Activated CD8-positive, alpha-beta memory T cell treated with anti-CD3 and anti-CD28 coated beads for 4 hours (primary cell): ENCODE results near the gene CAPN8.

Source experiments
- DNase-seq, 2 donors: peaks; one replicate each; pipeline ENCODE4 v3.0.0-alpha.2; 2020; ENCODE audit warnings: low read depth in 2 of 2

CAPN8 gene

GRCh38 chr1:223665592-223666312, at the start of gene CAPN8:
CAPN8 (minus strand) TSS chr1:223665701; CDS start chr1:223665646, 55 bp downstream.
- no peak for DNase-seq

GRCh38 chr1:223714849-223715603, 49.5 kb upstream of the CAPN8 start:
- no peak for DNase-seq

- DNase-seq = no peak
These were observed 48.9 kb upstream of the CAPN8 start for GRCh38 chr1:223714421-223714724.

DNA sequence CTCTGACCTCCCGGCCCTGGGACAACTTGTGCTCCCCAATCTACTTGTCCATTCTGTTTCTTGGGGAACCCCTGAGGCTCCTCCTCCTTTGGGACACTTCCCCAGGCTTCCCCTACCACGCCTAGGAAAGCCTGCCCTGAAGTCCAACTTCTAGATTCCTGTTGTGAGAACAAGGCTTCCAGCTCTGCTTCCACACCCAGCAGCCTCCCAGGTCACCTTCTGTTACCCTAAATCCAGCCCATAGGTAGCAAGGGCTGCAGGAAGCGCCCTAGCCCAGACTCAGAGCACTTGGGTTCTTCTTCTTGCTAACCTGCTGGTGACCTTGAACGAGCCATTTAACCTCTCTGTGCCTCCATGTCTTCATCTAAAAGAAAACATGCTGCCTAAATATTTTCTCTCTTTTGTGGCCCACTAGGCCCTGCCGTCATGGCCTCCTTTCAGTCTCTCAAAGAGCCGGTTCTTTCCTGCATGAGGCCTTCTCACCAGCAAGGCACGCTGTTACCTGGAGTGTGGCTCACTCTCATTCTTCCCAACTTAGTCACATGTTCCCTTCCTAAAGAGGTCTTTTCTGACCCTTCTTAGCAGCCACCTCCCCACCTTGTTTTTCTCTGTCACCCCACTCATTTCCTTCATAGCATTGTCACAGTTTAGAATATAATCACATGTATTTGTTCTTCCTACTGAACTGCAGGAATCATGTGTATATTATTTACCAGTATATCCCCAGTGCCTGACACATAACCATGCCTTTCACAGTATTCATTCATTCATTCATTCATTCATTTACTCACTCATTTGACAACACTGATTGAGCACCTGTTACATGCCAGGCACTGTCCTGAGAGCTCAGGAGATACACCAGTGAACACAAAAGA, 48.3 kb upstream of the CAPN8 start:
- DNase-seq = no peak

DNA sequence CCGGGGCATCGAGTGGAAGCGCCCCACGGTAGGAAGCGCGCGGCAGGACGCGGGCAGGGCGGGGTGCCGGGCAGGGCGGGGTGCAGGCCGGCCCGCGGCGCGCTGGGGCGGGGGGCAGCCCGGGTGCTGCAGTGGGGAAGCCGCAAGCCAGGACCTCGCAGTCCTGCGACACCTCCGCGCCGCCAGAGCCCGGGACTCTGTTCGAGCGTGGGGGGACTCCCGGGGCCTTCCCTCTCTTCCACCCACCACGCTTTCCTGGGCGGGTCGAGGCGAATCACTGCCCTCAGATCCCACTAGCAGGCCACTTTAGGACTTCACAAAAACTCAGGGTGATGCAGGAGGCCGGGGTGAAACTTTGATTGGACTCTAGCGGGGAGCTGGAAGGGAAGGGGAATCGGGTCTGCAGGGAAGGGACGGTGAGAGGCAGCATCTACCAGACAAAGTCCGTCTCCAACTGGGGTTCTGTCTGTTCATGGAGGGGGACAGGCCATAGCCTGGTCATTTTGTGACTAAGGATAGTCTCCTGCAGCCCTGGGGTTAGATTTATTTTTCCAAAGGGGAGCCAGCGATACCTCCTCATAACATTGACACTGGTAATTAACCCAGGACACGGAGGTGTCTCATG, 47.5 kb upstream of the CAPN8 start:
- no peak for DNase-seq

DNA sequence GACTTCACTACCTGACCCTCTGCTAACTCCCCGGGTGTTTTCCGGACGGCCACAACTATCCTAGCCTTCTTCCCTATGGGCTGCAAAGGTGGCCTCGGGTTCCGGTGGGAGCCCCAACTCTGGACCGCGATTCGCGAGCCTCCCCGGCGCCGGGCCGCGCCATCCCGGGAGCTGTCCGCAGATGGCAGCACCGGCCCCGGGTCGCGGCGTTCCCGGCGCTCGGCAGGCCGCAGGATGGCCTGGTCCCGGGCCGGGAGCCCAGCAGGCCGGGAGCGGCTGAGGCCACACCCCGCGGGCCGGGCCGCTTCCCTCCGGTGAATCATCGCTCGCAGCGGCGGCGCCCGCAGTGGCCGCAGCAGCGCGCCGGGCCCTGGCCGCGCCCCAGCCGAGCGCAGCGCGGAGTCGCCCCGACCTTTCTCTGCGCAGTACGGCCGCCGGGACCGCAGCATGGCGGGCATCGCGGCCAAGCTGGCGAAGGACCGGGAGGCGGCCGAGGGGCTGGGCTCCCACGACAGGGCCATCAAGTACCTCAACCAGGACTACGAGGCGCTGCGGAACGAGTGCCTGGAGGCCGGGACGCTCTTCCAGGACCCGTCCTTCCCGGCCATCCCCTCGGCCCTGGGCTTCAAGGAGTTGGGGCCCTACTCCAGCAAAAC, 46.8 kb upstream of the CAPN8 start, which contains the start of gene CAPN2:
TSS of gene CAPN2 (plus strand) at position 346 of the 656 bp plus-strand sequence. CDS start at position 448, 102 bp downstream.
- DNase-seq = peak in 1 of 2 donors; percentile 20

DNA sequence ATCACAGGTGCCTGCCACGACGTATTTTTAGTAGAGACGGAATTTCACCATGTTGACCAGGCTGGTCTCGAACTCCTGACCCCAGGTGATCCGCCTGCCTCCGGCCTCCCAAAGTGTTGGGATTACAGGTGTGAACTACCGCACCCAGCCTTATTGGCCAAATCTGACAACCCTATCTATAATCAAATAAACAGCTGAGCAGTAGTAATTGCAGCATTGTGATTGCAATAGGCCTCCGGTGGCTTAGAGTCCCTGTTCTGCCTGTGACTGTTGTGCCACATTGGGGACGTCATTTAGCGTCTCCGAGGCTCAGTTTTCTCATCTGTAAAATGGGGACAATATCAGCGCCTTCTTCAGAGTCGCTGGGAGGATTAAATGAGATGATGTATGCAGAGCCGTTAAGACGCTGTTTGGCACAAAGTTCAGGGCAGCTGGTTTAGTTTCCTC, 46.3 kb upstream of the CAPN8 start:
- DNase-seq = no peak

DNA sequence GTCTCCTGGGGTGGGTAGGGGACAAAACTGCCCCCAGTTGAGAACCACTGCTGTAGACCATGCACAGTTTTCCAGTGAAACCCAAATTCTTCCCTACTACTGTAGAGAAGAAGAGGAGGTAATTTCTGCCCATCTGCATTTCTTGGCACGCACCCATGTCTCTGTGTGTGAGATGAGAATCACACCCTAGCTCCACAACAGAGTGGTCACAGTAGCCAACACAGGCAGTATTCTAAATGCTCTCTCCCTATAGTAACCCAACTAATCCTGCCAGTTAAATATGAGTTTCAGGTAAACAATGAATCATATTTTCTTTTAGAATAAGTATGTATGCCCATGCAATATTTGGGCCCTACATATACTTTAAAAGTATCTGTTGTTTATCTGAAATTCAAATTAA, 45.7 kb upstream of the CAPN8 start:
- DNase-seq = no peak

DNA sequence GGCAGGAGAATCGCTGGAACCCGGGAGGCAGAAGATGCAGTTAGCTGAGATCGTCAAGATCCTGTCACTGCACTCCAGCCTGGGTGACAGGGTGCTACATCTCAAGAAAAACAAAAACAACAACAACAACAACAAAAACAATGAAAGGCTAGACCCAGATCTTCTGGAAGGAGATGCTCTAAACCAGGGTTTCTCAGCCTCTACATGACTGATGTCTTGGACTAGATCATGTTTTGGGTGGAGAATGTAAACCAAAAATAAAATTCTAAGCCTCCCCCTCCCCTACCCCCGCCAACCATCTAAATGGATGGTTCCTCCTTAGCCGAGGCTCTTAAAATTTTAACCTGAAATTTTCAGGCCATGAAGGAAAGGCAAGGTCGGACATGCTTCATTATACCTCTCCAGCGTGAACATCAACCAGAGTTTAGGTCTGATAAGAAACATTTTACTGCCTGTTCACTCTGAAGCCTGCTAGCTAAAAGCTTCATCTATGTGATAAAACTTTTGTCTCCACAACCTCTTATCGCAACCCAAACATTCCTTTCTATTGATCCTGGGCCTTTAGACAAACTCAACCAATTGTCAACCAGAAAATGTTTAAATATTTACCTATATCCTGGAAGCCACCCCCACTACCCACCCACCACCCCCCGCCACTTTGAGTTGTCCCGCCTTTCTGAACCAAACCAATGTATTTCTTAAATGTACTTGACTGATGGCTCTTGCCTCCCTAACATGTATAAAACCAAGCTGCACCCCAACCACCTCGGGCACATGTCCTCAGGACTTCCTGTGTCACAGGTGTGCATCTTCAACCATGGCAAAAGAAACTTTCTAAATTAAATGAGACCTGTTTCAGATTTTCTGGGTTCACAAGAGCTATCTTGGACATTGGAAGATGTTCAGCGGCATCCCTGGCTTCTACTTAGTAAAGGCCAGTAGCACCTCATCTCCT, 45.0 kb upstream of the CAPN8 start:
- DNase-seq = no peak

DNA sequence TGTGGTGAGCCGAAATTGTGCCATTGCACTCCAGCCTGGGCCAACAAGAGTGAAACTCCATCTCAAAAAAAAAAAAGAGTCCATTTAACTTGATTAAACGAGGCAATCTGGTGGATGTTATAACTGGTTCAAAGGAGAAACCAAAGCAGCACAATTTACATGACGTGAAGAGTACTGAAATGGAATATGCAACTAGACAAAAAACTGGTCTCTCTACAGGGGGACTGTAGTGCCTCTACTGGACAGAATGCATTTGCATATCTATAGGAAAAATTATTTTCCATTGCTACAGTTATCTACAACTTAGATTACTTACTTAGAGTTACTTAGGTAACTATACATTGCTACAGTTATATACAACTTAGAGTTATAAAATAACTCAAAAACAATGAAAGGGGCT, 44.1 kb upstream of the CAPN8 start:
- DNase-seq = no peak

- DNase-seq = no peak
These were observed 43.3 kb upstream of the CAPN8 start for GRCh38 chr1:223708651-223709268.

DNA sequence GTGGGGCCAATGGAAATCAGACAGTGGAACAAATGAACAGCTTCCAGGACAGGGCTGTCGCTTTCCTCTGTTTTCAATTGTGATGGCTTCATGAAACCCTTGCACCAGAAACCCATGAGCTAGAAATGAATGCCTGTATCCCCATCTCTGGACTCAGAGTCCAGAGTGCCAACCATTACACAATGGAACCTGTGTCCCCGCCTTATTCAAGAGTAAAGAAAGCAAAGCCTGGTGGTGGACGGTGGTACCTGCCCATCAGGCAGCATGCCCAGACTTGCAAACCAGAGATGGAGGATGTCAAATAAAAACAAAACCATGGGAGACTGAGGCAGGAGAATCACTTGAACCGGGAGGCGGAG, 42.5 kb upstream of the CAPN8 start:
- DNase-seq = no peak

DNA sequence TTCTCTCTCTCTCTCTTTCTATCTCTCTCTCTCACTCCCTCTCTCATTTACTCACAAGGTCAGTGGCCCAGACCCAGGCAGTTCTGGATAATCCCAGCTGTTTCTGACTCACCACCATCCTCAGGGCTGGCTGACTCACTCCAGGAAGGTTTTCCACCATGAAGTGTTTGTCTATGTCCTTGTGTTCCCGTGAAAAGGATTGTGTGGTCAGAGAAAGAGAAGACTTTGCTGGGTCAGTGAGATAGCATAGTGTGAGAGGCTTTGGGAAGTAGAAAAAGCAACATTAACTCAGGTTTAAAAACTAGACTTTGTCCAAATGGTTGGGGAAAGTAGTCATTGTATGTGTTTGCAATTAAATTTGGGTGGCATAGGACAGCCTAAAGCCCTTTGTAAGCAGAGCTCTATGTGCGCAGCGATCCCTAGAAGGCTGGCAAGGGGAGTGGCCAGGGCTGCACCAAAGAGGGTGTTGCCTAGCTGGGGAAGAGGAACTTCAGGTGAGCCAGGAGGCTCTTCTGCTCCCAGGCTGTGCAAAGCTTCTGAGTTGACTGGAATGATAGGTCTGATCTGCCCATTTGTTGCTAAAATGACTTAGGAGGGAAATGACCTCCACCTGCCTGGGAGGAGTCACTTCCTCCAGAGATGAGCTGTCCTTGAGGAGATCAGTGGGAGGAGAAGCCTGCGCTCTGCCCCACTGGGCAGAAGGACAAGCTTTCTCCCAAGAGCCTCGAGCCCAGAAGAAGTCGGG, 41.9 kb upstream of the CAPN8 start:
- no peak for DNase-seq

DNA sequence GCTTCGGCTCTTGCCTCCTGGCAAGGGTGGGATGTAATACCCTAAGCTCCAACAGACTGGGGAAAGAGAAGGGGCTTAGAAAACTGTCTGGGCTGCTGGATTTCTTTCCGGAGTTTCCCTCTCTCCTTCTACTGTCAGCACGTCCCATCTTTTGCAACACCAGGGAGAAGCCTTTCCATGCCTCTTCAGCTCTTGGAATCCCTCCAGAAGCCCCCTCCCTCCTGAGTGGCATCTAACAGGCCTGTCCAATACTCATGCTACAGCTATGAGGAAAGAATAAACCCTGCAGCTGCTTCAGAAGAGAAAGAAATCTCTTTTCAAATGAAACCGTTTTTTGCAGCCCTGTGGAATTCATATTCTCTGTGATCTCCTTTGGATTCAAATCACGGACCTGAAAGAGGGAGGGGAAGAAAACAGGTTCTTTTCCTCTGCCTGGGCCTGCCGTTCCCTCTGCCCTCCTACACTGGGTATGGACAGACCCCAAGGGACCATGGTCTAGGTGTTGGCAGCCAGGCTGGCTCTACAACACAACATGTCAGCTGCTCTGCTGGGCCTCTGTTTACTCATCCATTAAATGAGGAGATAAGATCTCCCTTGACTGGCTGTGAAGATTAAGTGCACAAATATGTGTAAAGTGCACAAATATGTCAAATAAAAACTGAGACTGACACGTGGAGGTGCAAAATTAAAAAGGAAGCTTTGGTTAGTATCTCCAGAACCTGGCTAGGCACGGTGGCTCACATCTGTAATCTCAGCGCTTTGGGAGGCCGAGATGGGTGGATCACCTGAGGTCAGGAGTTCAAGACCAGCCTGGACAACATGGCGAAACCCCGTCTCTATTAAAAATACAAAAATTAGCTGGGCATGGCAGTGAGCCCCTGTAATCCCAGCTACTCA, 40.8 kb upstream of the CAPN8 start:
- no peak for DNase-seq

- no peak for DNase-seq
These were observed 39.7 kb upstream of the CAPN8 start for GRCh38 chr1:223704921-223705878.

- DNase-seq = no peak
These were observed 38.1 kb upstream of the CAPN8 start for GRCh38 chr1:223703668-223704013.
